OCI-LY3 (cell line): ENCODE results near the gene LDAH.

ENCODE experiments used
- H2AFZ ChIP-seq: fragments of 200-600, 300-600 bp; shearing (Covaris generic); 2 replicates; pipeline ENCODE4 v1.6.0; 2014; ENCODE audit warnings: antibody characterized with exemption, low read depth, low read length
- H3K27ac ChIP-seq: fragments of 200-600, 300-600 bp; sonication (generic); 2 replicates; pipeline ENCODE4 v1.5.1; 2014; ENCODE audit warnings: mild to moderate bottlenecking, low read length, moderate library complexity, mixed read lengths
- H3K27me3 ChIP-seq: fragments of 200-600, 300-600 bp; sonication (generic); 2 replicates; pipeline ENCODE4 v1.6.1; 2014; ENCODE audit warnings: low read depth, low read length, mixed read lengths
- H3K36me3 ChIP-seq: fragments of 200-600, 300-600 bp; sonication (generic); replicated peaks from 2 replicates; pipeline ENCODE3; 2014; ENCODE audit warnings: low read depth, low read length, mixed read lengths
- H3K4me1 ChIP-seq: fragments of 300-600, 200-600 bp; sonication (generic); 2 replicates; pipeline ENCODE4 v1.6.1; 2014; ENCODE audit warnings: low read length, mixed read lengths
- H3K4me2 ChIP-seq: fragments of 200-600, 300-600 bp; sonication (generic); 2 replicates; pipeline ENCODE4 v1.6.1; 2014; ENCODE audit warnings: low read length, mixed read lengths
- H3K4me3 ChIP-seq: fragments of 300-600, 200-600 bp; sonication (generic); 2 replicates; pipeline ENCODE4 v1.5.1; 2014; ENCODE audit warnings: antibody characterized with exemption, mild to moderate bottlenecking, low read length, moderate library complexity
- H3K79me2 ChIP-seq: fragments of 300-600, 200-600 bp; shearing (Covaris generic); 2 replicates; pipeline ENCODE4 v1.6.1; 2014; ENCODE audit warnings: mild to moderate bottlenecking, low read length, mixed read lengths
- H3K9ac ChIP-seq: fragments of 300-600, 200-600 bp; shearing (Covaris generic); 2 replicates; pipeline ENCODE4 v1.6.0; 2014; ENCODE audit warnings: mild to moderate bottlenecking, low read length, moderate library complexity
- H3K9me3 ChIP-seq: fragments of 200-600, 300-600 bp; shearing (Covaris generic); 2 replicates; pipeline ENCODE4 v1.6.1; 2014; ENCODE audit warnings: low read length, mixed read lengths; ENCODE audit not compliant: insufficient read depth
- H4K20me1 ChIP-seq: fragments of 200-600, 300-600 bp; sonication (generic); 2 replicates; pipeline ENCODE4 v1.6.1; 2016; ENCODE audit warnings: low read length, mixed read lengths; ENCODE audit not compliant: insufficient read depth
- CTCF ChIP-seq: fragments of 200-600, 300-600 bp; sonication (generic); IDR thresholded peaks from 2 replicates; pipeline ENCODE4 v1.5.1; 2014; ENCODE audit warnings: antibody characterized with exemption, low read length, low read depth
- EZH2phosphoT487 ChIP-seq: fragments of 200-600 bp; shearing (Covaris generic); IDR thresholded peaks from 2 replicates; pipeline ENCODE4 v1.6.1; 2018; ENCODE audit warnings: antibody characterized with exemption, mixed run types, low read depth

Gene LDAH

GRCh38 chr2:20652673-20653575 is 170.0 kb downstream of the LDAH start:
- Histone ChIP-seq H3K4me2 (no peak overlapping the region), H3K27me3 (no peaks in the 10 kb centered on the region), H3K27ac (no peak overlapping the region), H3K36me3 (no peaks in the 10 kb centered on the region), H2AFZ (no peak overlapping the region), H3K4me1 (peaks cover 27% of the 10 kb centered on the region), H4K20me1 (no peaks in the 10 kb centered on the region), H3K4me3 (no peak overlapping the region), H3K9me3 (no peaks in the 10 kb centered on the region), H3K9ac (no peak overlapping the region), H3K79me2 (peaks cover 4% of the 10 kb centered on the region; the same call in 1 of the 2 replicates)
- TF ChIP-seq EZH2phosphoT487: no peak
- TF ChIP-seq CTCF: no peak

GRCh38 chr2:20652141-20652540 is 170.8 kb downstream of the LDAH start:
- H3K27me3 ChIP-seq: no peaks in the 10 kb centered on the region
- peak overlapping the region; percentile 97 for H3K4me2 ChIP-seq
- H3K4me3 ChIP-seq: peak overlapping the region; percentile 97; the same call in 1 of the 2 replicates
- peaks cover 4% of the 10 kb centered on the region; the same call in 1 of the 2 replicates for H3K79me2 ChIP-seq
- no peaks in the 10 kb centered on the region for H3K36me3 ChIP-seq
- H3K27ac ChIP-seq: no peak overlapping the region
- no peak overlapping the region for H3K9ac ChIP-seq
- H2AFZ ChIP-seq: no peak overlapping the region
- TF ChIP-seq EZH2phosphoT487 (no peak), CTCF (no peak)
- H4K20me1 ChIP-seq: no peaks in the 10 kb centered on the region
- peaks cover 20% of the 10 kb centered on the region for H3K4me1 ChIP-seq
- no peaks in the 10 kb centered on the region for H3K9me3 ChIP-seq

GRCh38 chr2:20651731-20652099 is 171.2 kb downstream of the LDAH start:
- H3K9me3 ChIP-seq: no peaks in the 10 kb centered on the region
- no peaks in the 10 kb centered on the region for H3K36me3 ChIP-seq
- H4K20me1 ChIP-seq: no peaks in the 10 kb centered on the region
- peak overlapping the region; percentile 97 for H3K4me2 ChIP-seq
- H3K4me3 ChIP-seq: peak overlapping the region; percentile 97
- TF ChIP-seq EZH2phosphoT487 (no peak), CTCF (no peak)
- peak overlapping the region; percentile 59; the same call in 1 of the 2 replicates for H3K27ac ChIP-seq
- peak overlapping the region; percentile 86 for H2AFZ ChIP-seq
- H3K27me3 ChIP-seq: no peaks in the 10 kb centered on the region
- H3K79me2 ChIP-seq: peaks cover 4% of the 10 kb centered on the region; the same call in 1 of the 2 replicates
- H3K9ac ChIP-seq: peak overlapping the region; percentile 93
- H3K4me1 ChIP-seq: peaks cover 15% of the 10 kb centered on the region

GRCh38 chr2:20650877-20651730 is 171.8 kb downstream of the LDAH start, which contains the start of gene HS1BP3:
HS1BP3 (minus strand) TSS chr2:20651098; CDS start chr2:20651063, 35 bp downstream.
- H4K20me1 ChIP-seq: no peaks in the 10 kb centered on the region
- peak within 1 kb of the TSS; percentile 93 for H3K9ac ChIP-seq
- peak within 1 kb of the TSS; percentile 97 for H3K4me3 ChIP-seq
- TF ChIP-seq EZH2phosphoT487 (no peak), CTCF (peak; percentile 53)
- H2AFZ ChIP-seq: peak within 1 kb of the TSS; percentile 86
- H3K9me3 ChIP-seq: no peaks in the 10 kb centered on the region
- H3K27ac ChIP-seq: peak within 1 kb of the TSS; percentile 59
- H3K27me3 ChIP-seq: no peaks in the 10 kb centered on the region
- peaks cover 10% of the 10 kb centered on the region for H3K4me1 ChIP-seq
- peaks cover 4% of the 10 kb centered on the region; the same call in 1 of the 2 replicates for H3K79me2 ChIP-seq
- peak within 1 kb of the TSS; percentile 97 for H3K4me2 ChIP-seq
- no peaks in the 10 kb centered on the region for H3K36me3 ChIP-seq
